Measurements from ENCODE around the gene IL1B.
"Not testable (repeated sequence)": the region's sequence is repeated elsewhere in the genome, so short reads cannot be mapped to it uniquely, and the experiment has no call there.

IL1B gene

DNA sequence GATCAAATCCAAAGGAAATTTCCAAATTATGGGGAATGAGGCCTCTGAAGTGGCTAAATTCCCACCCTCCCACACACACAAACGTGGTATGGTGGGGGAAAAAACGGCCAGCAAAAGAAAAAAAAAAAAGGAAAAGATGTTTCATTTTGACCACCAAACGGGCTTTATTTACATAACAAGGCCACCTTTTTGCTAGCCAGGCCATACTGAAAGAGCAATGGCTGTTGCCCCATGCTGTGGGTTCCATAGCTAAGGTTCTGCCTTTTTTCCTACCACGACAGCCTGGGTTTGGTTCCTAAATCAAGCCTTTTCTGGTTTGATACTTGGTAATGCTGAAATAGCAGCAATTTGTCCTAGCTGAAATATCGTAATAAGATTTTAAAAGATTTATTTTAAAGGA lies 14.0 kb upstream of the IL1B start:
- DNase-seq (ENCODE audit: low read depth), result no peak

DNA sequence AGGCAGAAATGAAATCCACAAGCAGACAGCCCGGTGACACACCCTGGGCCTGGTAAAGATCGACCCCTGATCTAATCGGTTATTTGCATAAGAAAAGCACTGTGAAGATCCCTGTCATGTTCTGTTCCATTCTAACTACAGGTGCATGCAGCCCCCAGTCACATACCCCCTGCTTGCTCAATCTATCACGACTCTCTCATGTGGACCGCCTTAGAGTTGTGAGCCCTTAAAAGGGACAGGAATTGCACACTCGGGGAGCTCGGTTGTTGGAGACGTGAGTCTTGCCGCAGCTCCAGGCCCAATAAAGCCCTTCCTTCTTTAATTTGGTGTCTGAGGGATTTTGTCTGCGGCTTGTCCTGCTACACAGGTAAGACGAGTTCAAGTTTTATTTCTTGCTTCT lies 13.4 kb upstream of the IL1B start:
- DNase-seq (ENCODE audit: low read depth), result no peak

DNA sequence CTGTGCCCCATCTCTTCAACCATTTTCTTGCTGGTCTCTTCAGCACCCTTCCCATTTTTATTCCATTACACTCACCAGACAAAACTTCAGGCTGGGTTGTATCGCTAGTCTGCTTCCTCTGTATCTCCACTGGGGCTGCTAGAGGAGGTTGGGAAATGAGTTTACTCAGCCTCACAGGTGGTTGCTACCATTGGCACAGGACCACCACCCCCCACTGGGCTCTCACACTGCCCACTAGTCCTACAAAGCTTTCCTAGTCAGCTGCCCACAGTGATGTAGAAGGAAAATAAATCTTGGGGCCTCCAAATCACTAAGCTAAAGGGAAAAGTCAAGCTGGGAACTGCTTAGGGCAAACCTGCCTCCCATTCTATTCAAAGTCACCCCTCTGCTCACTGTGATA lies 12.3 kb upstream of the IL1B start:
- DNase-seq (ENCODE audit: low read depth), result no peak

DNA sequence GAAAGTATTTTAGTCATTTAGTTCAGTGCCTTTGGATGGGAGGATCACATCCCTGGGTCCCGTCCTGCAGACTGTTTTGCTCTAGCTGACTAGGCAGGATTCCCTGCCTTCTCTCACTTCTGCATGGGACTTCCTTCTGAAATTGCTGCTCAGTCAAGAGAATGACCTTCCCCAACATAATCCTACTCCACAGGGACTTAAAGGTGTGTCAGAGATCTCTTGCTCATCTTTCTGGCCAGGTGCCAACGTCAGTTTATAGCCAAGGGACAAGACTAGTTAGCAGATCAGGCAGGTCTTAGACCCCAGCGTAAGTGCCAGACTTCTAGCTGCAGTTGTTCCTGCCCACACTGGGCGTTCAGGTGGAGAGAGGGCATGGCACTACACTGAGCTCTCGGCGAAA lies 9.5 kb upstream of the IL1B start:
- DNase-seq (ENCODE audit: low read depth), result no peak

DNA sequence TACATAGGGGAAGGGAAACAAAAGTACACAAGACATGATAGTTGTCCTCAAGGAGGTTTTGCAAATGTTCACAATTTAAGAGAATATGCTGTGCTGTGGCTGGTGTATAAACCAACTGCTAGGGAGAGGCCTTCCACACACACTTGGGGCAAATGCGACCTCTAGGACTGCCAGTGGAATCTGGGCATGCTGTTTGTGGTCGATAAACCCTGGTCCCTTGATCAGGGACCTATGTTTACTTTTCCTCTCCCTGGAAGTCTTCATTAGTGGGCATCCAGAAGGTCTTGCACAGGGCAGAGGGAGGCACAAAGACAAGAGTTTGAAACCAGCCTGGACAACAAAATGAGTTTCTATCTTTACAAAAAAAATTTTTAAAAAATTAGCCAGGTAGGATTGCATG lies 7.3 kb upstream of the IL1B start:
- DNase-seq (ENCODE audit: low read depth), result no peak

DNA sequence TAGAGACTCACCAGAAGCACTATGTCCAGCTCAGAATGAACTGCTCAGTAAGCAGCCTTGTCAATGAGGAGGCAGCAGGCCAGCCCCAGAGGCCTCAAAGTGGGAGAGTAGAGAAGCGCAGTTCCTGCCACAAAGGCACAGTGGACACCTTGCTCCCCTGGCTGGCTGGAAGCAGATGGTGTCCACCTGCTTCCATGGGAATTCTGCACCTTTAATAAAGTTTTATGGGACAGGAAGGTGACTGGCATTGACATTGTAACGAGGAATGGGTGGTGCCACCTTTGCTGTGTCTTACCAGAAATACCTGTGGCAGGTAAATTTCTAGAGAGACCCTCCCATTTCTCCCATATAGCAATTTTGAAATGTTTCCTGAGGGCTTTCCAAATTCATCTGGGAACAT lies 6.7 kb upstream of the IL1B start:
- no peak for DNase-seq (ENCODE audit: low read depth)

DNA sequence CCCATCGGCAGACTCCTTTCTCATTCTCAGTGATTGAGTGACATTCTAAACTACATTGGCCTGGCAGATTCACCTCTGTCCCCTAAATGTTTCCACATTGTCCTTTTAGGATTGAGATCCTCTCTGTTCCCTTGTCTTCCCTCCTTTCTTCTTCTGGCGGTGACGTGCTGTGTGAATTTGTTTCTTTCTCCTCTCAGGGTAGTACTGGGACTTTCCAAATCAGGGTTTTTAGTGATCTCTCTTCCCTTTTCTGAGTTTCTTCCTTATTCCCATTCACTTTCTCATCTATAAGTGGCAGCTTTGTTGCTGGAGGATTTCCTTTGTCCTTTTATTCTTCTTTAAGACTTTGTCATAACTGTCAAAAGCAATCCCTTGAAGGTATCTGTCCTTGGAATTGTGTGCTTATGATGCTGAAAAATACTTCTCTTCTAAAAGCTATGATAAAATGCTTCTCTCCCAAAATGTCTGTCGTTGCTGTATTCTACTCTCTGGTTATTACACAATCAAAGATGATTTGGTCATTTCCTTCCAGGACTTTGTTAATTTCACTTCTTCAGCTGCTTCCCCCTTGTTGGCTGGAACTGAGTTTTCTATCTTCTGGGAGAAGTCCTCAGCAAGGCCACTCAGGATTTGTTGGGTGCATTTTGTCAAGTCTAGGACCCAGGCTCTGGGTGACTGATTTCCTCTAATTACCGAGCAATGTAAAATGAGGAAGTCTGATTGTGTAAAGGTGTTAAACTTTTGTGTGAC lies 4.9 kb upstream of the IL1B start:
- DNase-seq (ENCODE audit: low read depth), result no peak

DNA sequence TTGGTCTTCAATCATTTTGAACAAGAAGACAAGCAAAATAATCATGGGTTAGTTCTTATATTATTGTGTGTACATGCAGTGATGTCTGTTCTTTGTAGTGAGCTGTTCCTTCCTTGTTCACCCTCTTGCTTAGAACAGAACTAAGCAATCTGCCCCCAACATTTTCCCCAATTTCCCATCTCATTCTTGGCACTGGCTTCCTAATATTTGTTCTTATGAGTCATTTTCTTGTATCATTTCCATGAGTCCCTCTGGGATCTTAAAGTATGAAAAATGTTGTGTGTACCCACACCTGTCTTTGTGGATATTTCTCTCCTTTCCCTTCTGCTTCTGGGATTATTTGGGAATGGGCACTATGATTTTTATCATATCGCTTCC lies 3.5 kb upstream of the IL1B start:
- DNase-seq (ENCODE audit: low read depth), result no peak

DNA sequence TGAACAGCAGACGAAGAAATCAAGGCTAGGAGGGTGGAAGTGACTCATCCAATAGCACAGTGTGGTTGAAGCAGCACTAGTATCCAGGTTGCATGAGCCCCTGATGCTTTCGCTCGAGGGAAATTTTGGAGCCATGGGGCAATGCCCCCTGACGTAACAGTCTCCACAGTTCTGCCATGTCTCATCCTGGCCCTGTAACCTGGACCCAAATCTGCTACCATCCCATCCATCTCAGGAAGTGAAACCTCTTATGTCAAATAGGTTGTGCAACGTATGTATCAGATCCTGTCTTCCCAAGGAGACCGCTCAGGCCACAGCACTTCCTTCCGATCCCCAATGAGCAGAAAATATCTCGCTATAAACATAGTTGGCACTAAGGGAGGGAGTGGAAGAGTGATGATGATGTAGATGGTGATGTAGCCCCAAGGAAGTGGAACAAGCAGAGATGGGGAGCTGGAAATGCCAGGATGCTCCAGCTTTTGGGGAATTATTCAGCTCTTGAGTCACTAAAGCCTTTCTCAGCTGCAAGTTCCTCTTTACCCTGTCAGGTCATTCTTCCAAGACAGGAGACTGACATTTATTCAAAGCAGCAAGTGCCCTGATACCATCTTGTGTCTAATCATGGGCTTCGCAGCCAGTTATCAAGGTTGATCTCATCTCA lies 3.0 kb upstream of the IL1B start:
- DNase-seq (ENCODE audit: low read depth), result no peak

DNA sequence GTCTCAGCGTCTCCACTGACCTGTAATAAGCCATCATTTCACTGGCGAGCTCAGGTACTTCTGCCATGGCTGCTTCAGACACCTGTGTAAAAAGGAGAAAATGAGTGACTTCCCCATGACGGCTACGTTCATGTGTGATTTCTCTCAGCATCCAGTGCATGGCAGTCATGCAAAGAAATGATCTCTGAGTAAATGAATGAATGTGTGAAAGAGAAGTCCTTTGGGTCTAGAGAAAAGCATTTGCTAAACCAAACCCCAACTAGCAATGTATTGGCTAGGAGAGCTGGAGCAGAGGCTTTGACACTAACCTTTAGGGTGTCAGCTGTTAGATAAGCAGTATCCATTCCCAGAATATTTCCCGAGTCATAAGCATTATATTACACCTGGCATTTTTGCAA lies 417 bp downstream of the IL1B start:
- DNase-seq (ENCODE audit: low read depth), result no peak

DNA sequence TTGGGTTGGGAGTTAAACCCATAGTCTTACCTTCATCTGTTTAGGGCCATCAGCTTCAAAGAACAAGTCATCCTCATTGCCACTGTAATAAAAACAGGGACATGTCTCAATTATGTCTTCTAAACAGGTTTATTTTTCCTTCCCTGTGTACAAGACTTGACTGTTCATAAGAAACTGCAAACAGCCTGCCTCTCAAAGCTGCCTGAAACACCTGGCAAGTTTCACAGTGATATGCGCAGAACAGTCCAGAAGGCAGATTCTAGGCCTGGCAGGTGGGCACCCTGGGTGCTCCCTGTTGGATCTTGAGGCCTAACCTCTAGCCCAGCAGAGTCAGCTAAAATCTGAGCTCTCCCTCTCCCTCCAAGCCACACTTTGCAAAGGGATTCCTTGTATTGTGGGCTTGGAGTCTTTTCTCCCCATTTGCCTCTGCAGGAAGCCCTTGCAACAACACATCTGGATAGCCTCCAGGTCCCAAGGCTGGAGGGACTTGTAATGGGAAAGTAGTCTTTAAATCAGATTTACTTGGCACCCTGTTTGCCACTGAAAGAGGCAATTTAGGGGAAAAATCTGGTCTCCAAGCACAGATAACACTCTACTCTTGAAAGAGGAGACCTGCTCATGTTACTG lies 930 bp downstream of the IL1B start:
- DNase-seq (ENCODE audit: low read depth), result no peak

DNA sequence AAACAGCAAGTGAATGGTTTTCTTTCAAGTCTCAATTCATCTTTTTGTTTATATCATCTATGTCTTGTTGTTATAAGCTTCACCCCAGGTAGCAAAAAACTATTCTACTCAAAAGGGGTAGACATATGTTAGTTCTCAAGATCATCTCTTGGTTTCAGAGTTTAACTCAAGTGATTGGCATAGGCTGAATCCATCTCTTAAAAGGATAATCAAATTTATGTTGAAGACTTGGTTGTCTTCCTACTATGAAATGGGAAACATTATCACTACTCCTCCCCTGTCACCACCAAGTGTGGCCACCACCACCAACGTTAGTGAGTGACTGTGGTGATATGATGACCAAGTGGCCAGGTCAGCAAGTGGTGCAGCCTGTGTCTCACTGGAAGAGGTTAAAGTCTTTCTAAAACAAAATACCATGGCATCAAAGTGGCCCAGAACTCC lies 1.5 kb downstream of the IL1B start:
- DNase-seq (ENCODE audit: low read depth), result no peak

DNA sequence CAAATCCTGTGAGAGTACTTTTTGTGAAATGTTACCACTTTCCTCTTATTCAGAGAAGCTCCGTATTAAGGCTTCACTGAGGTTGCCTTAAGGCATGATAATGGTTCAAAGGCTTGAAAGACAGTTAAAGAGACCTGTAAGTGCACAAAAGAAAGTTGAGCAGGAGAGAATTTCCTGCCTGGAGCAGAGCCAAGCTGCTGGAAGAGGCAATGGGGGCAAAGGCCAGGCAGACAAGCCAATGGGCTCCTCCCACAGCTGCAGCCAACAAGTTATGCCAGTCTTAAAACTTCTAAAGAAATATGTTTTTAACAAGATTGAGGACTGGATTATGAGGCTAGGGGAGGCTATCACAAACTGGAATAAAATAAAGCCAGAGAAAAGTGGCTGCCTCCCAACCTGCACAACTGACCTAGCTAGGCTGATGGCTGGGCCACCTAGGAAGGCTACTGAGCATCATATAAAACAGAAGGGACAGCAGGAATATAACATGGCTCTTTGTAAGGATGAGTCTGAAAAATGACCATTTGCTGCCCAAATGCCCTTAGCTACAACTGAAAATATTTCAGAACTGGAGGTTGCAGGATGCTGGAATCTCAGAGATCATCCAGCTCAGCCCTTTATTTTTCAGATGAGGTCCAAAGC lies 2.1 kb downstream of the IL1B start:
- no peak for DNase-seq (ENCODE audit: low read depth)

DNA sequence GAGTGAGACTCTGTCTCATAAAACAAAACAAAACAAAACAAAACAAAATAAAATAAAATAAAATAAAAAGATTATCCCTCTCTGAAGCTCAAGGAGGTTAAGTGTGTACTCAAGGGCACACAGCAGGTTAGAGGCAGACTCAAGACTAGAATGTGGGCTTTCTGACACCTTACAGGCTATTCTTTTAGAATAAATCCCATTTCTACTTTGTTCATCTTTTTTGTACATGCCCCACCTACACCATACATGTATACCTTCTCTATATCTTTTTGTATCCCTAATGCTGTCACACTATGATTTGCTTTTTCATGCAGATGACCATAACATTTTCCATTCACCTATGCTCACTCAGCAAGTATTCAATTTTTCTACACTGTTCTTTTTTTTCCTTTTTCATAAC lies 2.6 kb downstream of the IL1B start:
- no peak for DNase-seq (ENCODE audit: low read depth)

DNA sequence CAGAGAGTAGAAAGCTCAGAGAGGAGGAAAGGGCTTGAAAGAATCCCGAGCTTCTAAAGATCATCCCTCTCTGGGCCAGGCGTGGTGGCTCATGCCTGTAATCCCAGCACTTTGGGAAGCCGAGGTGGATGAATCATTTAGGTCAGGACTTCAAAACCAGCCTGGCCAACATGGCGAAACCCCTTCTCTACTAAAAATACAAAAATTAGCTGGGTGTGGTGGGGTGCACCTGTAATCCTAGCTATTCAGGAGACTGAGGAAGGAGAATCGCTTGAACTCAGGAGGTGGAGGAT lies 3.0 kb downstream of the IL1B start:
- DNase-seq (ENCODE audit: low read depth), result not testable (repeated sequence)

DNA sequence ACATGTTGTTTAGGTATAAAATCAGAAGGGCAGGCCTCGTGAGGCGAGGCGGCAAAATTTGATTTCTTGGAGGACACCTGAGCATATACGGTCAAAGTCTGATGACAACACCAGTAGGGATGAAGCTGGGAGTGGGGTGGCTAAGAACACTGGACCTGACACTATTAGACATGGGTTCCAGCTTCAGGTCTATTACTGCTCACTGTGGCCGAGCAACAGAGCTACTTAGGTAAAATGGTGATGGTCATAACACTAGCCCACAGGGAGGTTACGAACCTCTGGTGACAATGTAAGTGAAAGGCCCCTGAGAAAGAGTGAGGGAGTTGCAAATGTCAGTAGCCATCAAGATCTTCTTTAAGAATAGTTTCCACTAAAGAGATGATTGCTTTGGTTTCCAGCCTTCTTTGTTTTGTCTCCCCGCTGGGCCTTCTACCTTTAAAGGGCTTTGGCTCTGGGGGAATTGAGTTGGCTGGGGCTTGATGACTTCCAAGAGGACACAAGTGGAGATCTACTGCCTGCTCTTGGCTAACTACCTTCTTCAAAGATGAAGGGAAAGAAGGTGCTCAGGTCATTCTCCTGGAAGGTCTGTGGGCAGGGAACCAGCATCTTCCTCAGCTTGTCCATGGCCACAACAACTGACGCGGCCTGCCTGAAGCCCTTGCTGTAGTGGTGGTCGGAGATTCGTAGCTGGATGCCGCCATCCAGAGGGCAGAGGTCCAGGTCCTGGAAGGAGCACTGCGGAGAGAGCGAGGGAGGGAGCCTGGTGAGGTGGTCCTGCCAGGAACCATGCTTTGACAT lies 3.5 kb downstream of the IL1B start:
- no peak for DNase-seq (ENCODE audit: low read depth)

DNA sequence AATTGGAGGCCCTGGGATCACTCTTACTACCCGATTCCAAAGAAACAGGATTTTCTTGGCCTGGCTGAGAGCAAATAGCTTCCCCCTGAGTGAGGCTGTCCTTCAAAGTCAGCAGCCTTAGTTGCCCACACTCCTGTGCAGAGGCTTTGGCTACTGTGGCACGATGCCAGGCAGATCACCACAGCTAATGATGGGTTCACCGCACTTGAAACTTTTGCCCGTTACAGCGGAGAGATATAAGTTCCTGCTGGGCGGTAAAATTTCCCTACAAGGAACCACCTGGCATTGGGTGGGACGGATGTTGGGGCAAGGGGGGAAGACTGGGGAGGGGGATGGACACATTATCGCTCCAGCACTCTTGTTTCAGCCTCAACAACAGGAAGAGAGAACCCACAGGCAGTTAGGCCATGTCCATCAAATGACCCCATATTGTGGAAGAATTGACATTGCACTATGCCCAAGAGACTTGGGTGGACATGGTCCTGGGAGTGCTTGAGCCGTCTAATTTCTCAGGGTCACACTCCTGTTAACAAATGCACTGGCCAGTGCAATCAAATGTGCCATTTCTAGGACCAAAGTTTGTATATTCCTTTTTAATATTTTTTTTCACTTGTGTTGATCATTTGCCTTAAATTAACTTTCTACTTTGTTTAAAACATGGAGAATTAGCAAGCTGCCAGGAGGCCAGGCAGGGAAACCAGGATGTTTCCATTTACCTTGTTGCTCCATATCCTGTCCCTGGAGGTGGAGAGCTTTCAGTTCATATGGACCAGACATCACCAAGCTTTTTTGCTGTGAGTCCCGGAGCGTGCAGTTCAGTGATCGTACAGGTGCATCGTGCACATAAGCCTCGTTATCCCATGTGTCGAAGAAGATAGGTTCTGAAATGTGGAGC lies 4.4 kb downstream of the IL1B start:
- DNase-seq (ENCODE audit: low read depth), result no peak

DNA sequence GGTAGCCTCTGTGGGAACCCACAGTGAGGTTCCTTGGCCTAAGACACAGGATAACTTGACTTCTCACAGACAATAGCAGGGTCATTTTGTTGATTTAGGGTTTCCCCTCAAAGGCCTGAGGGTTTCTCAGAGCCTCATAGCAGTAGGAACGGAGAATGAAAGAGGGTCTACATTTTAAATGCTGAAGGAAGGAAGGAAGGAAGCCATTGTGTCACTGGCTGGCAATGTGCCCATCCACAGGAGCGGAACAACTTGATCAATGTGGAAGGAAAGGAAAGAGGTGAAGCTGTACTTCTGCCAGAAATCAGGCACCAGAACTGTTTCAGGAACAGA lies 5.1 kb downstream of the IL1B start:
- no peak for DNase-seq (ENCODE audit: low read depth)

DNA sequence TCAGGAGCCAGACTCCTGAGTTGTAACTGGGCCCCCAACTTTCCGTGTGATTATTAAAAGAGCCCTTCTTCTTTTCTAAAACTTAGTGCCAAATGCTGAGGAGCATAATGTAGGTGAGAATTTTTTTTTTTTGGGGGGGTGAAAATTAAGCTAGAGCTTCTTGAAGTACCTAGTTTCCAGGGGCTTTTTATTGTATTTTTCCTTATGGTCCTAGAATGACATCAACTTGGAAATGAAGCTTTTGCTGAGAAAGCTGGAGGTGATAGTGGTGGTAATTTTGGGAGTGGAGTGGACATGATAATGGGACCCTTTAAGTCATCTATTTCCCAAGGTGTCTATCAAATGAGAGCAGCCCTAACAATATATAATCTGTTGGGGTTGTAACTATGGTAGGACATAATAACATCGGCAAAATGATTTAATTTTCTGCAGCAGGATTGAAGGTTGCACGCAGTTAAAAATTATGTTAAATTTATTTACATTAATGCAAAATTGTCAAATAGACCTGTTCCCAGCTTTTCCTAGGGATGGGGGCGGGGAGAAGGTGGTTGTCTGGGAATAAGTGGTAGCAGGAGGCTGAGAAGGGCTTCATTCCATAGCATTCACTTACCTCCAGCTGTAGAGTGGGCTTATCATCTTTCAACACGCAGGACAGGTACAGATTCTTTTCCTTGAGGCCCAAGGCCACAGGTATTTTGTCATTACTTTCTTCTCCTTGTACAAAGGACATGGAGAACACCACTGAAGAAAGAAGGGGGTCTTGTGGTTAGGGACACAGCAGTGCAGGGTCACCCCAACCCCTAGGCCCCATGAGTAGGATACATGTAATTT lies 5.7 kb downstream of the IL1B start:
- DNase-seq (ENCODE audit: low read depth), result no peak

DNA sequence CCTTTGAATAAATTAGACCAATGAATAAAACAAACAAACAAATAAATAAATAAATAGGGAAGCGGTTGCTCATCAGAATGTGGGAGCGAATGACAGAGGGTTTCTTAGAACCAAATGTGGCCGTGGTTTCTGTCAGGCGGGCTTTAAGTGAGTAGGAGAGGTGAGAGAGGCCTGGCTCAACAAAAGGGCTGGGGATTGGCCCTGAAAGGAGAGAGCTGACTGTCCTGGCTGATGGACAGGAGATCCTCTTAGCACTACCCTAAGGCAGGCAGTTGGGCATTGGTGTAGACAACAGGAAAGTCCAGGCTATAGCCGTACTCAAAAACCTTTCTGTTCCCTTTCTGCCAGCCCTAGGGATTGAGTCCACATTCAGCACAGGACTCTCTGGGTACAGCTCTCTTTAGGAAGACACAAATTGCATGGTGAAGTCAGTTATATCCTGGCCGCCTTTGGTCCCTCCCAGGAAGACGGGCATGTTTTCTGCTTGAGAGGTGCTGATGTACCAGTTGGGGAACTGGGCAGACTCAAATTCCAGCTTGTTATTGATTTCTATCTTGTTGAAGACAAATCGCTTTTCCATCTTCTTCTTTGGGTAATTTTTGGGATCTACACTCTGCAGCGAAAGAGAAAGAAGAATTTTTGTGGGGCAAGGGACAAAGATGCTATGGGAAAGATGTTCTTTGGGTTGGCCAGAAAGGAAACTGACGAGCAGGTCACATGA lies 6.5 kb downstream of the IL1B start:
- DNase-seq (ENCODE audit: low read depth), result no peak
